Measurements from ENCODE around the gene PLXNA4.

PLXNA4 gene

DNA sequence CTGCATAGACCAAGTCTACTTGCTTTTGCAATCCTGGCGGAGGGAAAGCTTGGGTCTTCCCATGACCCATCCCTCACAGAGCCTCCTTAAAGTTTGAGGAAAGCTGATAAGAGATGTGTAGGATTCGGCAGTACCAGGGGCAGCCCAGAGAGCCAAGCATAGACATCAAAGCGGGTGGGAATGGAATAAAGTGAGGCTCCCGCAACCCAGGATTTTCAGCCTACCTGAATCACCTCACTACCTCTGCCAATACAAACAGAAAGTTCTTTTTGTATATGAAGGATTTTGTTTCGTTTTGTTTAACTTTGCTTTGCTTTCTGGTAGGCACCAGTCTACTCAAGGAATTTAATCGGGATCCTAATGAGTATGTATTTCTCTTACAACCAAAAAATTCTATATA is 451.7 kb downstream of the PLXNA4 start:
- DNase-seq: no peak

DNA sequence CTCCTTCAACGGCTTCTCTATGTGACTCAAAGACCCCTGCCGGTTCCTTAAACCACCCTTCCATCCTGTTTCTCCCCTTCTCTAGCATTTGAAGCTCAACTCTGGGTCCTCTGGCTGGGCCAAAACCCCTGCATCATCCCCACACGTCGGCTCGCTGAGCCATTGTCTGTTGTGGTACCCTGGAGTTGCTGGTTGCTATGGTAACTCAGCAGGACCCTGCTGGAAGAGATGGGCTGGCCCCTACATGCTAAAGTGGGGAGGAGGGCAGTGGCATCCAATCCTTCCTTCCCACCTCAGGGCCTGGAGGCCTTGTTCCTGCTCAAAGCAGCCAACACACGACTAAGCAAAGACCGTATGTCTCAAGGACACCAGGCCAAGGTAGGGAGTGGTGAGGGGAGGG is 452.5 kb downstream of the PLXNA4 start:
- DNase-seq: no peak

DNA sequence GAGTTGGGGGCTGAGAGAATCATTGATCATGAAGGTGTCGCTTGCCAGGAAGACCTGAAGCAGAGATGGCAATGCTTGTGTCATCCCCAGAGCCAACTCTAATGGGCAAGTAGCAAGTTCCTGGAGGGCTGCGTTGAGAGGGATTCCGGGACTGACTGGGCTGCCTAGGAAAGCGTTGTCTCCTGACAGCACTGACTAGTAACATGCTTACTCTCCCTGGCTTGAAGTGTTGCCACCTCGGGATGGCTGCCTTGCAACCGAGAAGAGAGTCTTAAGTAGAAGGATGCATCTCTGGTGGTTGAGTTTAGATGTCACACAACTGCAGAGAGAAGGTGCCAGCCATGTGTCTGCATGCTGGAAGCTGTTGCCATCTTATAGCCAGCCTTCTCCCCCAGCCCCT is 453.4 kb downstream of the PLXNA4 start:
- DNase-seq: no peak

DNA sequence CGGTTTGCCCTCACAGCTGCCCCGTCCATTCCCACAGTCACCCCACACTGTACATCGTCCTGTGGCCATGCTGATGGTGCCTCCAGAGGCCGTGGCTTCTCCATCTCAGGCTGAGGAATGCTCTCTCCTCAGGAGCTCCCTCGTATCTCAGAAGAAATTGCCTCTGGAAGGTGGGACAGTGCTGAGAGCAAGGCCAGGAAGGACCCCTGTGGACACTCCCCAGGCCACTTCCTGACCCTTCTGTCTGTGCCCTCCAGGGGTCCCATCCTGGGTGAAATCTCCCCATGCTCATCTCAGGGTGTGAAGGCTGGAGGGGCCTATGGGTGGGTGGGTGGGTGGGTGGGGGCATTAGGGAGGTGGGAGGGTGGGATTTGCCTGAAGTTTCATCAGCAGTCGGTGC is 454.3 kb downstream of the PLXNA4 start:
- no peak for DNase-seq

DNA sequence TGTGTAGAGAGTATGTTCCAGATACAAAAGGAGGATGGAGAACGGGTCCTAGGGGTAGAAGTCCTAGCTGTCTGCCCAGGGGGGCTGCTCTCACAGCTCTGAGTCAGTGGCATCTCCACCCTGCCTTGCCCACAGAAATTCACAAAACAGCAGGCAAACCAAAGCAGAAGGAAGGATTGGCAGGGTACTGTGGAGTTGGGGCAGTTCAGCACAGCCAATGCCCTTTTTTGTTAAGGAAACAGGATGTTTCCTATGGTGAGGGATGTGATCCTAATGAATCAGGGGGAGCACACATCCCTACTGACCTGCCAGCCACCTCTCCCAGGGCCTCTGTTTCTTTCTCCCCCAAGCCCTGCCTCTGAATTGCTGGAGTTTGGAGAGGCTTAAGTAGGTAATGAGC is 457.6 kb downstream of the PLXNA4 start:
- no peak for DNase-seq

DNA sequence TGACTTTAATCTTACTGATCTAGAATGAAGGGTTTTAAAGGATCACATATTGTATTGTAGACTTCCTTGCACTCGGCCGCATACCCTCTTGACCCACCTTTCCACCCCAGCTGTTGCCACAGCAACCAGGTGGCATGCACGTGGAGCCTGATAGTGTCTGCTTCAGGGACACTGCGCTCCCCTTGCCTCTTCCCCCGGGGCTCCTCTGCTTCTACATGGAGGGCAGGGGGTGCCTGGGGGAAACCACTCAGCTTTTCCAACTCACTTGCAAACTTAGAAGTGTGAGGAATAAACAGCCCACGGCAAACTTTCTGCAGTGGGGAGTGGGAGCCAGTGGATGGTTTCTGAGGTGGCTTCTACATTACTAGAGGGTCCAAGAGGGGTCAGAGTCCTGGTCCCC is 458.6 kb downstream of the PLXNA4 start:
- no peak for DNase-seq

DNA sequence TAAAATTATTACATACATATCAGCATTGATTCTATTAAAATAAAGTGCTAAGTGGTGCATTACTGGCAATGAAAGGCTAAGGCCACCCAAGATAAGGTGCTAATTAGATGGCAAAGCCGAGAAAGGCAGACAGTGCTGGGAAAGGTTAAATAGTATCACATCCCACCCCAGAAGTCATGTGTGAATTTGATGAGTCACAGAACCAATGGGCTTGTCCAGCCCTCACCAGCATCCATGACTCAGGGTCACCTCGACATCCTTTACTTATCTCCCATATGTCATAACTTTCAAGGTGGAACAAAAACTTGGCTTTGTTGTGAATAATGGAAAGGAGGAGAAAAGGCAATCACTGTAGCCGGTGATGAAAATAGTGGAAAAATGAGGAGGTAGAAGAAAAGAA is 459.1 kb downstream of the PLXNA4 start:
- no peak for DNase-seq

DNA sequence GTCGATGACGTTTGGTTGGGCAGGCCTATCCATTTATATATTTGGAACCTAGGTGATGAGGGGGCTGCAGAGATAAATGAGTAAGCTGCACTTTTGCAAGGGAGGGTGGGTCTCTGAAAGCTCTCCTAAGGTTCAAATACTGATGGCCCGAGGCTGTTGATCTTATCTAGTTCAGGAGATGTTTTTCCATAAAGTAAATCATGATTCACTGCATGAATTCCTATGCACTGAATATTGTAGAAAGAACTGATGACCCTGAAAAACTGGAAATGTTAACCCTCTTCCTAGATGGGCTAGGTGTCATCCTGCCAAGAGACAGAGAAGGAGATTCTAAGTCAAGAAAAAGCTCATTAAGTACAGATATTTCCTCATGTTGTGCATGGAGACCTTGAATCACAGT is 459.9 kb downstream of the PLXNA4 start:
- DNase-seq: no peak

DNA sequence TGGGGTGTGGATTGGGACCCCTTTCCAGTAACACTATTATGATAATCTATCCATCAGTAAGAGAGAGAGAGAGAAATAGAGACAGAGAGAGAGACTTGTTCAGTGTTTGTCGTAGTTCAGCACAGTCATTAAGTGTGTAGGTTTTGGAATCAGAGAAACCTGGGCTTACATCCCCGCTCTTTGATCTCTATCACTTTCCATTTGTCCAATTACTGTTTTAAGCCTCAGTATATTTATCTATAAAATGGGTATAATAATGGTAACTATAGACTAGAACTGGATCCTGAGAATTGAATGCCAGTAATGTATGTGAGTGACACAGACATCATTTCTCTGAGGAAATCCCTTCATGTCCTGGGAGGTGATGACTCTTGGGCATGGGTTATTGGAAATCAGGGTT is 460.5 kb downstream of the PLXNA4 start:
- DNase-seq: no peak

DNA sequence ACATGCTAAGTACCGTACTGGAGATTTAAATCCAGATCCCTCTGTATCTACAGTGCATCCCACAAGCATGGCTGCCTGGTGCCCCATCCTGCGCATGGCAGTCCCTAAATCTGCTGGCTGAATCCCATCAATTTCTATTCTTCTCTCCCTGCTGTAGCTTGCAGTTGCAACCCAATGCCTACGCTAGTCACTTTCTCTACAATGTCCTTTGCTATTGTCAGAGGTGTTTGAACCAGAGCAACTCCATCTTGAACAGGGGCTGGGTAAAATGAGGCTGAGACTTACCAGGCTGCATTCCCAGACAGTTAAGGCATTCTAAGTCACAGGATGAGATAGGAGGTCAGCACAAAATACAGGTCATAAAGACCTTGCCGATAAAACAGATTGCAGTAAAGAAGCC is 461.2 kb downstream of the PLXNA4 start:
- no peak for DNase-seq

DNA sequence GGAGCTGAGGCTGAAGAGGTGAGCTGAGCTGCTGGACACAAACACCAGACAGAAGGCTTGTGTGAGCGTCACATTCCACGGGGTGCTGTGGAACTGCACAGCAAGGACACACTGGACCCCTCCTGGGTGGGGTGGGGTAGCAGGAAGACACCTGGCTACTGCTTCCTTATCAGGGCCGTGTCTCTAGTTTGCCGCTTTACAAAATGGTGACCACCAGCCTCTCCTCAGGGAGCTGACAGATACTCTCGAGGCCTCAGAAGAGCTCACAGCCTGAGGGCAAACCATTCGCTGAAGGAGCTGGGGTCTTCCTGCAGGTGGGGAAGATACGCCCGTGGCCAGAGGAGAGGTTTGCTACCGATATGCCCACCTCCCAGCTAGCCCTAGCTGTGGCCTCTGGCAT is 461.9 kb downstream of the PLXNA4 start:
- DNase-seq: no peak

DNA sequence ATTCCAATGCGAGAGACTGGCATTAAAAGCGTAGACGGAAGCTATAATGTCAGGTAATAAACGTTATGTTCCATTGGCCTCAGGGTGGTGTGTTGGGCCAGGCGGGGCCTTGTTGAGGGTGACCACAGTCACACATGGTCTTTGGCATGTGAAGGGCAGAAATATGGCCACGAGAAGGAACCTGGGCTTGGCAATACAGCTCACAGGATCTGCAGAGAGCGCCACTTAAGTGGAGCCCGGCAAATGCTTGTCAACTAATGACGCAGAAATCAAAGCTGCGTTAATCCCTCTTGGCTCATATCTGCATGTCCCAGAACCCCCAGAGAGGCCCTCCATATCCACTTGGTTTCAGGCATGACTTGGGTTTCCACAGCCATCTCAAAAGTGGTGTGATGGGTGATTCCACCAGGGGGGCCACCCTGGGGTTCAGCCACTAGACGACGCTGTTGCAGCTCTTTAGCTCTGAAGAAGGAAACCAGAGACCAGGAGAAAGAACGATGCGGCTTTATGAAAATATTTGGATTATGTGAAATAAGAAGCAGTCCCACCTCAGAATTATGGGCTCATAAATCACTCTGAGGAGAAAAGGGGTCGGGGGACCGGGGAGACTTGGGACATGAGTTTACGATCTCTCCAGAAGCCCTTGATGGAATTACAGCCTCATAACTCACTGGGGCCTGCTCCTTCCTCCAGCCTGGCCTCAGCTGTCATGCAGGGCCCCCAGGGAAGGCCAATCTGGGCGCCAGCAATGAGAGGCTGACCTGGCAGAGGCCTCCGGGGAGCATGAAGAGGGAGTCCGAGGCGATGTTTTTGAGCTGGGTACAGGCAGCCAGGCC is 462.5 kb downstream of the PLXNA4 start:
- no peak for DNase-seq

DNA sequence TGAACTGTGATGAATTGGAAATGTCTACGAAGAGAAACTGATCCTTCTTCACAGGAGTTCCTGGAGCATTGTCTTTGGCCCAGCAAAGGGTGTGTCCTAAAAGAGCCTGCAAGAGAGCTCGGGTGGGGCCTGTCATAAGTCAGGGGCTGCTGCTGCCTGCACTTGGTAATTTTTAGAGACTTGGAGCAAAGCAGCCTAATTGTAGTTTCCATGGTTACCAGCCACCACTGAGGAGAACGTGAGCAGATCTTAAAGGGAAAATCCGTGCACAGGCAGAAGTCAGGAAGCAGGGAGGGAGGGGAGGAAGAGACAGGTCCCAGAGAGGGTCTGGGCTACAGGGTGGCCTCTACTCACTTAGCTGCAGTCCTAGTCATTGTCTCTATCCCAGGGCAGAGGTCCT is 463.6 kb downstream of the PLXNA4 start:
- DNase-seq: no peak

DNA sequence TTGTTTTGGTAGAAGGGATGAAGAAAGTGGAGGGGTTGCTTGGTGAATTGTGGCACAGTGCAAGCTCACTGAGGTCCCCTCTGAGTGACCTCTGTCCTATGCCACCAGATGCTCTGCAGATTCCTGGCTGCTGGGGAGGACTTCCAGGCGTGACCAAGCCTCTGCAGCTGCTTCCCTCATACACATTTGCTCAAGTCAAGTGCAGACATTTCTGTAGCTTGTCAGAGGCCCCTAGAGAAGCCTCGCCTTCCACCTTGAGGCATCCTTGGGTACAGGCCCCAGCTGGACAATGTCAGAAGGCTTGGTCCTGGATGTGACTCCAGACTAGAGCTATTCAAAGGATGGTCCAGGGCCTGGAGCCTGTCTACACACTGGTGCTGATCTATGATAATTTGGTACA is 464.2 kb downstream of the PLXNA4 start:
- DNase-seq: no peak

DNA sequence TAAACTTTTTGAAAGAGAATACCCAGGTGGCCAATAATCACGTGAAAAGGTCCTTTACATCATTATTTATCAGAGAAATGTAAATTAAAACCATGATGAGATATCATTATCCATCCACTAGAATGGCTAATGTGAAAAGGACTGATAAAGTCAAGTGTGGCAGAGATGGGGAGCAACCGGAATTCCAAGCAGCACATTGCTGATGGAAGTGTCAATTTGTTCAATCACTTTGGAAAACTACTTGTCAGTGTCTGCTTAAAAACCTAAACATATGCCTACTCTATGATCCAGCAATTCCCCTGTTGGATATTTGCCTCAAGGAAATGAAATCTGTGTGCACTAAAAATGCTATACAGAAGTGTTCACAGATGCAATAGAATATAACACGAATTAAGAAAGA is 465.6 kb downstream of the PLXNA4 start:
- DNase-seq: no peak

DNA sequence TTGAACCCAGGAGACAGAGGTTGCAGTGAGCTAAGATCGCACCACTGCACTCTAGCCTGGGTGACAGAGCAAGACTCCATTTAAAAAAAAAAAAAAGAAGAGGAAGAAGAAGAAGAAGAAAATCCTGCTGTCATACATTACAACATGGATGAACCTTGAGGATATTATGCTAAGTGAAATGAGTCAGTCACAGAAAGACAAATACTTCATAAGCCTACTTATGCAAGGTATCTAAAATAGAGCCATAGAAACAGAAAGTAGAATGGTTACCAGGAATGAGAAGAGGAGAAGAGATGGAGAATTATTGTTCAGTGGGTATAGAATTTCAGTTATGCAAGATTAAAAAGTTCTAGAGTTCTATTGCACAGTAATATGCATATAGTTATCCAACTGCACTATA is 466.5 kb downstream of the PLXNA4 start:
- DNase-seq: no peak

DNA sequence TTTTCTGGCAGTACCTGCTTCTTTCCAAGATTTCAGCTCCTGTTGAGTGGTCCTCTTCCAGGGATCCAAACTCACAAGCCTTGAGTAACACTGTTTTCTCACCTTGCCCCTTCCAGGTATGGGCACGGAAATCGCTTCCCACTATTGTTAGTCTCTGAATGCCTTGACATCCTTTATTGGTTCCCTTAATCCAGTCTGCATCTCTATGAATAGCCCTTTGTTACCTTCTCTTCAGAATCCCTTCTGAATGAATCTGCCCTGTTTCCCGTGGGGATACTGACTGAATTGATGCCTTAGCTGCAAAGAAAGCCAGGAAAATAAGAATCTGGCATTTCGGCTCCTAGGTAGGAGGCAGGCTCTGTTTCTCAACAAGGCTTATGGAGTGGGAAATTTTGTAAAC is 467.7 kb downstream of the PLXNA4 start:
- no peak for DNase-seq

DNA sequence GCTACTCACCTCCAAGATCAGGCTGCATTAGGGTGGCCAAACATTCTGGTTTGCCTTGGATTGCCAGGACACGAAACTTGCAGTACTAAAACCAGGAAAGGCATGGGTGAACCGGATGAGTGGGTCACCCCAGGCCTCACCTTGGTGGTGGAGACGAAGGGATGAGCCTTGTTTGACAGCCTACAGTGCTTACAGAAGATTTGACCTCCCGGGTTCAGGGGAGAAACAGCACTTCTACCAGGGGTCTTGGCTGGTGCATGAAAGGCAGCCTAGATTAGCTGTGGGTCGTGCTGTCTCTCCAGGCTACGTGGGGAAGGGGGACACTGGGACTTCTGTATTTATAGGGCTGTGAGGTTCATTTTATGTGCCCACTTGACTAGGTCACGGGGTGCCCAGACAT is 469.8 kb downstream of the PLXNA4 start:
- DNase-seq: no peak

DNA sequence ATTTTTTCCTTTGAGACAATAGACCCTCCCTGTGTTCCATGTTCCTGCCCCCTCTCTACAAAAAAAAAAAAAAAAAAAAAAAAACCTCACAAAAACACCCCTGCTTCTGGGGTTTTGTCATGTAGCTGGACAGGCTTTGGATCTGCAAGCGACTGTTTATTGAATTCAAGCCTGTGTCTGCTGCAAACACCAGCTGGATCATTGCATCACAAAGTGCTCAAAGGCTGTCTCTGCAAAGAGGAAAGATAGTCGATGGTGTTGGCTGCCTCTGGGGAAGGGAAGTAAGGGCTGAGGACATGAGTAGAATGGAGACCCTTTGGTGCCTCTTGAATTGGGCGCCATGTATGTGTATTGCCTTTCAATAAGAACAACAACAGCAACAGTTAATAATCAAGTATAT is 471.2 kb downstream of the PLXNA4 start:
- DNase-seq: no peak

DNA sequence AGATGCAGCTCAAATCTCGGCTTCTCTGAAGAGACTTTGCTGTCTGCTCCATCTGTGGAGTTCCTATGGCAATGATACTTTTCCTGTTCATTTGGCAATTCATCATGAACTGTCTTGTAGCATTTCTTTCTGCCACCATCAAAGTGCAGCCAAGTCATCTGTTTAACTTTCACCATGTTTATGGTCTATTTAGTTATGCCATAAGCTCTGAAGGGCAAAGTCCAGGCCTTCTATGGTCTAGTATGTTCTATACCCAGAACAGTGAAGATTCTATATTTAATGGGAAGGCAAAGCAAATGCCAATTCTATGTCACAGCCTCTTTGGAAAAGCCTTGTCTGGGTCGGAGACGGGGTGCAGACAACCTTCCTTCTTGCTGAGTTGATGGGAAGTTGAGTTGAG is 472.6 kb downstream of the PLXNA4 start:
- DNase-seq: no peak

DNA sequence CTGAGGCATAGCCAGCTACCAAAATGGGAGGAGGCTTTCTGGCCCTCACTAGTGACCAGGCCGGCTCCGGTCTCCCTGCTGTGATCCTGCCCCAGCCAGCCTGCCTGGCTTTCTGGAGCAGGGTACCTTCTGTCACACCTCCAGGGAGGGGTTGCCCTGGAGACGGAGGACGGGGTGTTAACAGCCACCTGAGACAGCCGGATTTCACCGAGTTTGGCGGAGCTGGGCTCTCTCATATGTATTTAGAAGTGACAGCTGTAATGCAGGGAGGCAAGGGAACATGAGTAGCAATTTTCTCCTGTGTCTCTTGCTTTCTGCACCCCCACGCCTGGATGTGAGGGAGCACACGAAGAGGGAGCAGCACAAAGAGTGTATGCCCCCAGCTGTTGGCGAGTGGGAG is 473.3 kb downstream of the PLXNA4 start:
- DNase-seq: no peak

DNA sequence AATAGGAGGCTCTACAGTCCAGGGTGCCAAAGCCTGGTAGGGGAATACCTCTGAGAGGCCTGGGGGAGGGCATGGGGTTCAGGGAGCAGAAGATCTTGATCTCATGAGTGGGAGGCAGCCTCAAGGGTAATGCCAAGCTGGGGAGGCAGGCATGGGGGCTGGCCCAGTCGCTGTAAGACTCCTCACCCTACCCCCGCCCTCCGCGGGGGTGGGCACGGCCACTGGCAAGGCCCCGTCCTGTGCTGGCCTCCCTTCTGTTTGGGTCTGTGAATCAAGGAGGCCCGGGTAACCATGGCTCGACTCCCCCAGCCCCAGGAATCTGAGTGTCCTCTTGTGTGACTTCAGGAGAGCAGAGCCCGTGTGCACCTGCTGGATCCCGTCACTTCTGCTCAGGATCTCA is 473.9 kb downstream of the PLXNA4 start:
- DNase-seq: no peak

DNA sequence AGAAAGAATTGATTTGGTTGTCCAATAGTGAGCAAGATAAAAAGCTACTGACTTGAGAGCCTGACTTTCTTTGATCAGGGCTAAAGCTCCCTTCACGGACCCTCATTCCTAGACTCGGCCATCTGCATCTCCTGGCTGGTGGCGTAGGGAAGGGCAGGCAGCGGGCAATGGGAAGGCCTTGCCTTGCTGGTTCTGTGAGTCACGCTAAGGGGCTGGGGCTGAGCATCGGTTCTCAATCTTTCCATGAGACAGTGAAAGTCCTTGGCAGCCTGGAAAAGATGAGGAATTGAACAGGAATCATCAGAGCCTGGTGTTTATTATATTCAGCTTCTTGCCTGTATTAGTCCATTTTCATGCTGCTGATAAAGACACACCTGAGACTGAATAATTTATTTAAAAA is 475.3 kb downstream of the PLXNA4 start:
- DNase-seq: no peak

DNA sequence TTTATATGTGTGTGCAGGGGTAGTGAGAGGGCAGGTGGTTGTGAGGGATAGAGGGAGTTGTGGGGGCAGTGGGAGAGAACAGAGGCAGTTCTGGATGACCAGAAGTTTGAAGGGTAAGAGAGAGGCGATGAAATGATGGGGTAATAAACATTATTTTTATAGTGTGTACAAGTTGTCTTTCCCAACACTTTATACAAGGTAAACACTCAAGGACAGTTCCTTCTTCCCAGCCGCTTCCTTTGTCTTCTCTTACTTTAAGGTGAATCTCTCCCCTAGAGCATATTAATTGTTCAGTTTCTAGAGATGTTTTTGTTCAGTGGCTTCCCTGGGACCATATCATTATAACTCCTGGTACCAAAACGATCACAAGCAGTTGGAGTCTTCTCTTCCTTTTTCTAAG is 475.8 kb downstream of the PLXNA4 start:
- no peak for DNase-seq

DNA sequence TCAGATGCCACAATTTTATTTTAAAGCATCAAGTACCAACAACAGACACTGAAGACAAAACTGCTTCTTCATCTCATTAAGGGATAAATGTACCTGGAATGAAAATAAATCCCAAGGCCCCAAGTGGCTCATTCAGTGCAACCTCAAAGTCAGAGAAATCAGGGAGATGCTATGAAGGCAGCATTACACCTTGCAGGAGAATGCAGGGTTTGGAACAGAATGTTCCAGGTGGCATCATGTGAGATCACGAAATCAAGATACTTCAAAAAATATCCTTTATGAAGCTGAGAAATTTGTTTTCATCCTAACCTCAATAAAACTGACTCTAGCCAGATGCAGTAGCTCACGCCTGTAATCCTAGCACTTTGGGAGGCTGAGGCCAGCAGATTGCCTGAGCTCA is 477.1 kb downstream of the PLXNA4 start:
- no peak for DNase-seq

DNA sequence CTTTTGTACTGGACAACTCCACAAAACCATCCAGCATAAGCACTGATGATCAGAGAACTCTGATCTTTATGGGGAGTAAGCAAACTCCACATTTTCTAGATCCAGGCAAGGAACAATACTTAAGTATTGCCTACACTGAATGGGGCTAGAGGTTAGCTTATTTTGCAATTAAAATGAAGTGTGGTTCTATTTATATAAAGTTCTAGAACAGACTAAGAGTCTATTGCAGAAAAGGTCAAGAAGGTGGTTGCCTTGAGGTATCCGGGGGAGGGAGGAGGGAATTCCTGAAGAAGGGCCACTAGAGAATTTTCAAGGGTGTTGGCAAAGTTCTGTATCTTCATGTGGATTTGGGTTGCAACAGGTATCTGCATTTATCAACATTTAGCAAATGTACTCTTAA is 477.9 kb downstream of the PLXNA4 start:
- no peak for DNase-seq
